Measurements from ENCODE around the gene CMTM5.

- TF ChIP-seq POLR2AphosphoS5 (IDR thresholded peaks at IDR 0.05; ENCODE audit: low read depth, low read length) (no peak), POLR2A (IDR thresholded peaks at IDR 0.05; ENCODE audit: low read depth, low read length) (no peak), TAF1 (IDR thresholded peaks at IDR 0.05; ENCODE audit: low read depth, low read length) (no peak), POU2F2 (IDR thresholded peaks at IDR 0.05; ENCODE audit: low read depth, low read length) (no peak)
These were observed 38.3 kb downstream of the CMTM5 start for GRCh38 chr14:23414906-23415820.
